HG03064 (cell line): ENCODE results near the gene KDM4E.
"Not testable (repeated sequence)": the region's sequence is repeated elsewhere in the genome, so short reads cannot be mapped to it uniquely, and the experiment has no call there.

Source experiments
- ATAC-seq: cut with Tn5 transposase; IDR thresholded peaks from one replicate; pipeline ENCODE4 v1.9.1; 2021; ENCODE audit warnings: low read depth; ENCODE audit not compliant: unreplicated experiment

Gene KDM4E

DNA sequence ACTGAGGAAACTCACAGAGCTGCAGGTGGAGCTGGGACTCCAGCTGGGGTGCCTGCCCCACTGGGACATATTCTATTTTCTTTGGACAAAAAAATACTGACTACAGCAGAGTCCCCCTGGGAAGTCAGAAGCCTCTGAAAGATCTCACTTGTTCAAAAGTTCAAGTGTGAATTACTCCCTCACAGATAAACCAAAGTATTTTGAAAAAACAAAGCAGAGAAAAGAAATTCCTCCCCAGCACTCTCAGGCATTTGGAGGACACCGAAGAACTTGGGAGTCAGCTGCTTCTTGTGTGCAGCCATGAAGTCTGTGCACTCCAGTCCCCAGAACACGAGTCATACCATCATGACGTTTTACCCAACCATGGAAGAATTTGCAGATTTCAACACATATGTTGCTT is 24.1 kb downstream of the KDM4E start, which contains the start of gene KDM4F:
Gene KDM4F, plus strand, starts transcription at position 301 of the 400 bp plus-strand sequence.
- ATAC-seq: not testable (repeated sequence)

DNA sequence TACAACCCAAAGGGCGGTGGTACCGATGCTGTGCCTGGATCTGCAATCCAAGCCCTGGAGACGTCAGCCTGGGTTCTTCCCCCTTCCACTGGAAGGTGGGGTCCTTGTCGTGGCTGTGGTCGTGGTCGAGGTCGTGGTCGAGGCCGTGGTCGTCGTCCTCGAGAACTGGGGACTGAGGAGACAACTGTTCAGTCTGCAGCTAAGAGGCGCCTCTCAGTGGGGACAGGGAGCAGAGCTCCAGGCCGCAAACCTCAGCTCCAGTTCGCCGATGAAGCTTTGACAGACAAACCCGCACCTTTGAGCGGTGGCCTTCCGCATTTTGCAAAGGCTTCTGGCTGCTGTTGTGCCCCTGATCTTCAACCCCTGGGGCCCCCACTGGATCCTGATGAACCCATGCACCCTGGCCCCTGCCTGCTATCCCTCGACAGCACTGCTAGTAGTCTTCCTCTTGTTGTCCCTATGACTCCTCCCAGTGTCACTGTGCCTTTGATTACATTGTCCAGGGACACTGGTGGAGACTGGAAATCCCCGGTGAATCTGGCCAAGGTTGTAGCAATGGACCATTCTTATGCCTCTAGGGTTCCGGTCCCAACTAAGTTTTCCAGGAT is 25.6 kb downstream of the KDM4E start:
- ATAC-seq: no peak

DNA sequence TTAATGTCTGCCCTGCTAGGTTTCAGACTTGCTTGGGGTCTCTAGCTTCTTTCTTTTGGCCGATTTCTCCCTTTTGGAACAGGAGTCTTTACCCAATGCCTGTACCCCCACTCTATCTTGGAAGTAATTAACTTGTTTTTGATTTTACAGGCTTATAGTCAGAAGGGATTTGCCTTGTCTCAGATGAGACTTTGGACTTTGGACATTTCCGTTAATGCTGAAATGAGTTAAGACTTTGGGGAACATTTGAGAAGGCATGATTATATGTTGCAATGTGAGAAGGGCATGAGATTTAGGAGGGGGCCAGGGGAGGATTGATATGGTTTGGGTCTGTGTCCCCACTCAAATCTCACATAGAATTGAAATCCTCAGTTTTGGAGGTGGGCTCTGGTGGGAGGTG is 29.3 kb downstream of the KDM4E start:
- no peak for ATAC-seq

DNA sequence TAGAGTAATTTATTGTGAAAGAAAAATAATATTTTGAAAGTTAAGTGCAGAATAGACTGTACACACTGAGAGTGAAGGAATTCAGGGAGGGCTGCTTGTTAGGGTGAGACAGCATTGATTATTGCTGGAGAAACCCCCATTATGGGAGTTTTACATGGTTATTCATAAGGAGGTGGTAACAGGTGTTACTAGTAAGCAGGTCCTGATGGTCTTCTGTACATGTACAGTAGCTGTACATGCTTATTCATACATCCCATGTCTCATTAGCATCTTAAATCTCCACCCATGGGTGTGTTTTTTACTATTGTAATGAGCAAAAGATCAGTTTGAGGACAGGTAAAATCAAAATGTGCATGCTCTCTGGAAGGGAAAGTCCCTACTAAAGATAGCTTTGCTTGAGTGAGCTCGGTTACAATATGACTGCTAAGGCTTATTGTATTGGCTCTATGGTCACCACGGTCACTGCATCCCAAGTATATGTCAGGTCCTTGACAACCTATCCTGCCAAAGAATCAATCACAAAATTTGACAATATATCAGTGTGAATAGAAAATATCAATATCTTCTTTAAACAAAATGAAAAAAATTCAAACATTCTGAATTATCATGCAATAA is 30.3 kb downstream of the KDM4E start:
- peak; percentile 93 for ATAC-seq

DNA sequence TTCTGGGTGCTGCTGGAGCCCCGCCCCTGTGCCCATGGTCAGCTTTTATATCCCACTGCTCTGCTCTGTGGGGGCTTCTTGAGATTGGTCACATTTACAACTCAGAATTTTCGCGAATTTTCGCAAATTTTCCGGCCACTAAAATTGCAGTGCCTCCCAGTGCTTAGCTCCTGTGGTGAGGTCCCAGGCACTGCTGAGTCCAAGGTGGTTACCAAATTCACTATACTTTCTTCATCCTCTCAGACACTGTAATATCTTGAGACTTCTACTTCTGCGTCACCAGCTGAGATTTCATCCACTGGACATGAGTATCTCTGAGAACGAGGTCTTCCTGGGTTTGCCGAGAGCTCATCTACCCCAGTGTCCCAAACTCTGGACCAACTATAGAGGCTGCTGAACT is 32.9 kb downstream of the KDM4E start:
- no peak for ATAC-seq

DNA sequence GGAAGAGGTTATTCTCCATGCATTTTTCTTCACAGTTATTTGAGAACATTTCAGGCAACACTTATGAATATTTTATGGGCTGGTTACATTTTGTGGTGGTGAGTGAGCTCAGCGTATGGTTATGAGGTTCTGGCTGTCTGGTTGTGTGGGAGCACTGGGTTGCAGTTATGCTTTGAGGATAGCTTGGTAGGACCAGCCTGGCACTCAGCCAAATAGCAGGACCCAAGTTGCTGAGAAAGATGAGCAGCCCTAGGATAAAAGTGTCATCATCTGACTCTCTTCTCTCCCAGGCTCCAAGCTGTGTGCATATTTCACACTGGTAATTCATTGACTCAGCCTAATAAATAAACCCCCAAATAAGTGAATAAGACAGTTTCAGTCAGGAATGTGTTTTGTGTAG is 33.6 kb downstream of the KDM4E start:
- no peak for ATAC-seq

DNA sequence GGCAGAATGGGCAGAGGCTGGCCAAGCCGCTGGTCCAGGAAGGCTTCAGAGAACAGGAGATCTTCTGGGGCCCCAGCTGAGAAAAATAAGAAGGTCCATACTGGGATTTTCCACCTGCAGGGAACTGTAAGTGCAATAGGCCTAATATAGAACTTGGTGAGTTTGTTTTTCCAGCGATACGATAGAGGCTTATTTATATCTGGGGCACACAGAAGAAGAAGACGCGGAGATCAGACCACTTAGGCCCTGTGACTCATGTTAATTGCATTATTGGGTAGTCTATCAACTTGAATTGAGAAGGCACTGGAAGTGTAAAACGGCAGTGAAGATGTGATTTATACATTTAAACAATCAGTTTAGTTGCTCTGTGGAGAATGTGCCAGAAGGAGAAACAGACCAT is 34.0 kb downstream of the KDM4E start:
- no peak for ATAC-seq

DNA sequence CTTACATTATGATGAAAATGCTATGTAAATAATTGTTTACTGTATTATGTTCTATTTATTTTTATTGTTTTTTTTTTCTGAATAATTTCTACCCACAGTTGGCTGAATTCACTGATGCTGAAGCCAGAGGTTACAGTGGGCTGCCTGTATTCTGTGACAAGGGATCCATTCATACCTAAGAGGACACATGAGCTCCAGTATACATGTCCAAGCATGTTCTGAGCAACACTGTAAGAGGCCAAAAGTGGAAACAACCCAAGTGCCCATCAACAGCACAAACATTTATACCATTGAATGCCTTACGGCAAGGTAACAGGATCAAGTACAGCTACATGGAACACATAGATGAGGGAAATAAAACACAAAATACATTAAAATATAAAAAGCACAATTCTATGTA is 40.3 kb downstream of the KDM4E start:
- ATAC-seq: no peak

DNA sequence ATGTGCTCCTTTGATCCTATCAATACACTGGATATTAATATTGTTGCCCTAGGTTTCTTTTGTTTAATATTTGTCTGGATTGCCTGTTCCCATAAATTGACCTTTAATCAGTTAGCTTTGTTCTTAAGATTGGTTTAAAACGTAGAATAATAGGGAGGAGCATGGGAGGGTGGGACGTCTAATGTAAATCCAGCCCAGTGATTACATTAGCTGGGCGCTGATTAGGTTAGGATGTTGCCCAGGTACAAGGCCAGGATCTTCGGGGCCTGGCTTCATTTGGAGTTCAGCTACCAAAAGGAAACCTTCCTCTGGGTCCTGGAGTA is 41.6 kb downstream of the KDM4E start, which contains the start of gene SRSF8:
Gene SRSF8, plus strand, starts transcription at position 204 of the 323 bp plus-strand sequence. CDS start 308 bp downstream, outside the sequence.
- peak; percentile 43 for ATAC-seq

DNA sequence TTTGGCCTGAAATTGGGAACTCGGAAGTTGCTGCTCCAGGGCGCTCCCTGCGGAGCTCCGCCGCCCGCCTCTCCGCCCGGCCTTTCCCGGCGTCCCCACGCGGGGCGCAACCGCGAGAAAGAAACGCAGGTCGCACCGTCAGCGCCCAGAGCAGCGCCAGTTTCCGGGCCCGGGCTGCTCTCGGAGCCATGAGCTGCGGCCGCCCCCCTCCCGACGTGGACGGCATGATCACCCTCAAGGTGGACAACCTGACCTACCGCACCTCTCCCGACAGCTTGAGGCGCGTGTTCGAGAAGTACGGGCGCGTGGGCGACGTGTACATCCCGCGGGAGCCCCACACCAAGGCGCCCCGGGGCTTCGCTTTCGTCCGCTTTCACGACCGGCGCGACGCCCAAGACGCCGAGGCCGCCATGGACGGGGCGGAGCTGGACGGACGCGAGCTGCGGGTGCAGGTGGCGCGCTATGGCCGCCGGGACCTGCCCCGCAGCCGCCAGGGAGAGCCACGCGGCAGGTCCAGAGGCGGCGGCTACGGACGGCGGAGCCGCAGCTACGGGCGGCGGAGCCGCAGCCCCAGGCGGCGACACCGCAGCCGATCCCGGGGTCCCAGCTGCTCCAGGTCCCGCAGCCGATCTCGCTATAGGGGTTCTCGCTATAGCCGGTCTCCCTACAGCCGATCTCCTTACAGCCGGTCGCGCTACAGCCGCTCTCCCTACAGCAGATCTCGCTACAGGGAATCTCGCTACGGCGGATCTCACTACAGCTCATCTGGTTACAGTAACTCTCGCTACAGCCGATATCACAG is 42.2 kb downstream of the KDM4E start:
- peak; percentile 59 for ATAC-seq

DNA sequence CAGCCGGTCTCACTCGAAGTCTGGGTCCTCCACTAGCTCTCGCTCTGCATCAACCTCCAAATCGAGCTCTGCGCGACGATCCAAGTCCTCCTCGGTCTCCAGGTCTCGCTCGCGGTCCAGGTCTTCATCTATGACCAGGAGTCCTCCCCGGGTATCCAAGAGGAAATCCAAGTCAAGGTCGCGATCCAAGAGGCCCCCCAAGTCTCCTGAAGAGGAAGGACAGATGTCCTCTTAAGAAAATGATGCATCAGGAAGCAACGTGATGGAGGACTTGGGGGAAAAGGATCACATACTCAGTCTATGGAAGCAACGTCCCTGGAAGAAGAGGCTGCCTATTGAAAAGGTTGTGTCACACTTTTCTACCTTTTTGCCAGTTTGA is 42.8 kb downstream of the KDM4E start:
- no peak for ATAC-seq

DNA sequence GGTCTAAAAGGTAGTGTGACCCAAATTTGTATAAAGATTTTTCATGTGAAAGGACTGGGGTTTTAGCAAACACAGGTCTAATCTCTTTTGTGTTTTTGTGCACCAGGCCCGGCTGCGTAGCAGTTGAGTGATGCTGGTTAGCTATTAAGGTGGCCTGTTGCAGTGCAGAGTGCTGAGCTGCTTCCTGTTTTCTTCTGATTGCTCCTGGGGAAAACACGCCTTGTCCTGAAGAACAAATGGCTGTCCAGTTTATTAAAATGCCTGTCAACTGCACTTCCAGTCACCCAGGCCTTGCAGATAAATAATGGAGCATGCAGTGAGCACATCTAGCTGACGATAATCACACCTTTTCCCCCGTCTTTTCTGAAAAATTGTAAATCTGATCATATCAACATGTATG is 43.5 kb downstream of the KDM4E start:
- ATAC-seq: peak; percentile 71

DNA sequence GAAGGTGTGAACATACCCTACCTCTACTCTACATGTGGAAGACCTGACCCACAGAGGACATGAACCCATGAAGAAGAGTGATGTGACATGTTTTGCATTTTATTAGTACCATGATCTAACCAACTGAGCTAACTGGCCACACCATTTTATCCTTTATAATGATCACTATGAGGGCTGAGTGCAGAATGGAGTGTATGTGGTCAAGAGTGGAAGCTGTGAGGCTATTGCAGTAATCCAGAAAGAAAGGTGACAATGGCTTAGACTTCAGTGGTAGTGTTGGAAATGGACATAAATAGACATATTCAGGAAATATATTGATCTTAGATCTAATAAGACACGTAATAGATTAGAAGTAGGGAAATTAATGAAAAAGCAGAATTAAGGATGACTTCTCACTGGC is 45.4 kb downstream of the KDM4E start:
- no peak for ATAC-seq

DNA sequence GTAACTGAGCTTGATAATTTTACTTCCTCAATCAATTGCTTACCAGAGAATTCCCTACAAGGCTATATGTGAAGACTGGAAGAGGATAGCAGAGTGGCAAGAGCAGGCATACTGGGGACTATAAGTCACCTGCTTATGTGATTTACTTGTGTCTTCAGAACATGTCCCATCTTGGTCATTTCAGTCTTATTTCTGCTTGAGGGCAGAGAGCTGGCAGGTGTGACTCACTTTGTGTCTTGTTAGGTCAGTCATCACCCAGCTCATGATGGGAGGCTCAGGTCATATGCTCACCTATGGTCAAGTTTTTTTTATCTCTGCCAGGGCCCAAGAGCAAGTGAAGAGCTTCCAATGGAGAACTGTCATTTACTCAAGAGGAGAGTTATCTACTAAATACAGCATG is 47.9 kb downstream of the KDM4E start:
- no peak for ATAC-seq

DNA sequence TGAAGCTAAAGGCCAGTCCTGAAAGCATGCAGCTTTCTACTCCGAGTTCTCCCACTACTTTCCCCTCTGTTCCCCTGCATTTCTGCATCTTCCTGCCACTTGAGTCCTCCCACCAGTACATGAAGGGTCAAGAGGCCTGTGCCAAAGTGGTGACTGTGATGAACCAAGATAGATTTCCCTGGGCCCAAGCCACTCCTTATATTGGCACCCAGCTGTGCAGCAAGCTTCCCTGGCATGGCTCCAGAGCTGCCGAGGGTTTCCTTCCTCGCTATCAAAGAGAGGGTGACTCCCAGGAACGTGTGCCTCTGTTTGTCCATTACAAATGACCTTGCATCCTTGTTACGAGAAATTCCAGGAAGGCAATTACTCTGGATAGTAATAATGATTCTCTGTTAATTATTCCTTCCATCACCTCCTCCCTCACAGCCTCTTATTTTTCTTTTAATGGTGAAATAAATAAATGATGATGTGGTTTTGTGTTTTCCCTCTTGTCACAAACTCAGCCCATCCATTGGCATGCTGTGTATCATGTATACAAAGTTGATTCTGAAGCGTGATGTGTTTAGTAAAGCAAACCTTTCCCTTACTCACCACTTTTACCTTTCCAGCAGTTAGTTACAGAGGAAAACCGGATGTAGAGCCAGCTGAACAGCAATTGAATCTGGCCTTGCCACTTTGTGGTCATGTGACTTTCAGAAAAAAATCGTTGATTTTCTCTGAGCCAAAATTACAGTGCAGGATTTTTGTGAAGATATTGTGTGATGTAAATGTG is 49.9 kb downstream of the KDM4E start:
- no peak for ATAC-seq

DNA sequence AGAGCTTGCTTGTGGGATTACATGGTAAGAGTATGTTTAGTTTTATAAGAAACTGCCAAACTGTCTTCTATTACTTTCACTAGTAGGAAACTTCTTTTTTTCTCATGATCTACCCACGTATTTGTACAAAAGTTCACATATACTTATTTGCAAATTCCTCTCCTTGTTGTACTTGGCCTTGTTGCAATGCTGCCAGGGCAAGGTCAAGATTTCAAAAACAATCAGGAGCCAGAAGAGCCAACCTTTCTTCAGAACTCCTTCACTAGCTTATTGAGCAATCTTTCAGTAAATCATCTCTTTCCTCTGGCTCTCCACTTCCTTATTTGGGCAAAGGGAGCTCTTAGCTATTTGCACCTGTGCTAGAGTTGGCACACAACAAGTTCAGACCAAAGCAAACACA is 51.4 kb downstream of the KDM4E start:
- ATAC-seq: no peak

DNA sequence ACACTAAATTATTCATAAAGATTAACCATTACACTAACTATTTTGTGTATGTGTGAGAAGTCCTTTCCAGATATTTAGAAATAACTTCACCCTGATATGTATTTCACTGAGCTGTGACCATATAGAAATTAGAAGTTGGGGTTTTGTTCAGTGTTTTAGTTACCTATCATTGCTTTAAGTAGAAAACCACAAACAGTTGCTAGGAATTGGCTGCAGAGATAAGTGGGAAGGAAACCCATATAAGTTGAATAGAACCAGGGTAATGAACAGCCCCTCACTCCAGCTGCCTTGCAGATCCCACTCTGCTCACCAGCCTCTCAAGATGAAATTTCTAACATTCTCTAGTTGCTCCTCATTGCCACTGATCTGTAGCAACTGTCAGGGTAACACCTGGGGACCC is 51.9 kb downstream of the KDM4E start:
- ATAC-seq: no peak
